Chondrocyte (in vitro differentiated cells): ENCODE results near the gene CHSY3. TPM values are rescaled to one million over a fixed set of nuclear protein-coding genes. Genes with fewer than 3 reads are reported as not detected.

ENCODE experiments used
- DNase-seq: peaks from one replicate; pipeline ENCODE4 v3.0.0; 2021; ENCODE audit warnings: mixed read lengths, low spot score
- H3K27ac Mint-ChIP-seq: one replicate; pipeline ENCODE4 v1.8.0; 2021; ENCODE audit warnings: mild to moderate bottlenecking, moderate library complexity, mixed read lengths; ENCODE audit not compliant: unreplicated experiment
- H3K27me3 Mint-ChIP-seq: 2 replicates; pipeline ENCODE4 v1.8.0; 2021; ENCODE audit warnings: low read depth, mixed read lengths
- H3K36me3 Mint-ChIP-seq: 2 replicates; pipeline ENCODE4 v1.8.0; 2021; ENCODE audit warnings: low read depth, mixed read lengths
- H3K4me1 Mint-ChIP-seq: 2 replicates; pipeline ENCODE4 v1.8.0; 2021; ENCODE audit warnings: low read depth, mild to moderate bottlenecking, mixed read lengths
- H3K4me3 Mint-ChIP-seq: one replicate; pipeline ENCODE4 v1.8.0; 2021; ENCODE audit warnings: mild to moderate bottlenecking, moderate library complexity, mixed read lengths; ENCODE audit not compliant: unreplicated experiment
- H3K9me3 Mint-ChIP-seq: 2 replicates; pipeline ENCODE4 v1.8.0; 2021; ENCODE audit warnings: low read depth, mixed read lengths
- CTCF ChIP-seq: fragments of 200-600 bp; sonication (generic); IDR thresholded peaks from 2 replicates; pipeline ENCODE4 v1.5.0; 2021; ENCODE audit warnings: antibody characterized with exemption, mild to moderate bottlenecking, moderate library complexity
- total RNA-seq: library from RNA; stranded (reverse); gene quantifications from 3 replicates; pipeline ENCODE4 v1.2.1, GENCODE V29; 2021

CHSY3 gene
- total RNA-seq, 1 donor from 2014 or later, result 18.1 TPM

DNA sequence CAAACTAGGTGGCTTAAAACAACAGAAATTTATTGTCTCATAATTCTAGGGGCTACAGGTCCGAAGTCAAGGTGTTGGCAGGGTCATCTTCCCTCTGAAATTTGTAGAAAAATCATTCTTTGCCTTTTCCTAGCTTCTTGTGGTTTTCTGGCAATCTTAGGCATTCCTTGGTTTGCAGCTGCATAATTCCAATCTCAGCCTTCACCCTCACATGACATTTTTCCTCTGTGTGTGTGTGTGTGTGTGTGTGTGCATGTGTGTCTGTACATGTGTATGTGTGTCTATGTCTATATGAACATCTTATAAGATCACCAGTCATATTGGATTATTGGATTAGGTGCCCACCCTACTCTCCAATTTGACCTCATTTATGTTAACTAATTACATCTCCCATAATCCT lies 330.6 kb downstream of the CHSY3 start:
- TF ChIP-seq CTCF, result no peak
- H3K9me3 Mint-ChIP-seq, result peaks cover 5% of the 10 kb centered on the region
- no peak for DNase-seq
- peaks cover 2% of the 10 kb centered on the region for H3K27me3 Mint-ChIP-seq
- H3K4me1 Mint-ChIP-seq, result no peaks in the 10 kb centered on the region
- H3K27ac Mint-ChIP-seq, result no peak overlapping the region
- H3K36me3 Mint-ChIP-seq, result no peaks in the 10 kb centered on the region
- no peak overlapping the region for H3K4me3 Mint-ChIP-seq

Other genes starting within 250 kb of the CHSY3 start
- gene MINAR2, start 156.4 kb upstream of the CHSY3 start, total RNA-seq, result not detected in 3 replicates